Transverse colon (tissue), 3 donors: Measurements from ENCODE around the gene TEDC1.

ENCODE experiments used
- CTCF ChIP-seq, 5 experiments: fragments of 200-600 bp in 3 of 5; fragments of 450-650 bp in 2 of 5; sonication (generic) in 3 of 5; IDR thresholded peaks; 1 replicate in 2 of 5; 2 replicates in 3 of 5; pipeline ENCODE4 v1.5.1; 2016 to 2017; ENCODE audit warnings: antibody characterized with exemption in 5 of 5, inconsistent platforms in 3 of 5, mild to moderate bottlenecking in 2 of 5, moderate library complexity in 1 of 5
- EP300 ChIP-seq: sonication (generic); formaldehyde crosslinking; IDR thresholded peaks from one replicate; pipeline ENCODE4 v1.6.1; 2017; ENCODE audit warnings: antibody characterized with exemption, low read depth

- no peak for TF ChIP-seq CTCF (IDR thresholded peaks at IDR 0.05)
- no peak for TF ChIP-seq EP300
These were observed 43.5 kb downstream of the TEDC1 start for GRCh38 chr14:105534586-105534985.
